Nephron progenitor cell (in vitro differentiated cells): ENCODE measurements around the gene PRAC2.

Experiments
- DNase-seq: peaks from one replicate; pipeline ENCODE4 v3.0.0; 2021
- H3K27ac Mint-ChIP-seq: 2 replicates; pipeline ENCODE4 v1.8.0; 2021; ENCODE audit warnings: mild to moderate bottlenecking, moderate library complexity, mixed read lengths
- H3K27me3 Mint-ChIP-seq: 2 replicates; pipeline ENCODE4 v1.8.0; 2021; ENCODE audit warnings: mild to moderate bottlenecking, low read depth, mixed read lengths; ENCODE audit not compliant: poor library complexity
- H3K36me3 Mint-ChIP-seq: 2 replicates; pipeline ENCODE4 v1.8.0; 2021; ENCODE audit warnings: low read depth, mixed read lengths
- H3K4me1 Mint-ChIP-seq: 2 replicates; pipeline ENCODE4 v1.8.0; 2021; ENCODE audit warnings: mixed read lengths
- H3K4me3 Mint-ChIP-seq: 2 replicates; pipeline ENCODE4 v1.8.0; 2021; ENCODE audit warnings: mild to moderate bottlenecking, moderate library complexity, mixed read lengths
- H3K9me3 Mint-ChIP-seq: 2 replicates; pipeline ENCODE4 v1.8.0; 2021; ENCODE audit warnings: mild to moderate bottlenecking, moderate library complexity, mixed read lengths
- CTCF ChIP-seq: fragments of 200-600 bp; sonication (generic); IDR thresholded peaks from 2 replicates; pipeline ENCODE4 v1.5.0; 2021; ENCODE audit warnings: antibody characterized with exemption

Gene PRAC2

GRCh38 chr17:48722915-48723422 is at the start of gene PRAC2:
PRAC2 (plus strand) TSS chr17:48723185; CDS start chr17:48724411, 1,226 bp downstream.
- Mint-ChIP-seq H3K4me3 (peak within 1 kb of the TSS; percentile 71), H3K9me3 (no peaks in the 10 kb centered on the region), H3K36me3 (no peaks in the 10 kb centered on the region), H3K27ac (no peak within 1 kb of the TSS), H3K4me1 (peaks cover 52% of the 10 kb centered on the region), H3K27me3 (peaks cover 100% of the 10 kb centered on the region)
- no peak for TF ChIP-seq CTCF
- peak; percentile 56 for DNase-seq

GRCh38 chr17:48676963-48677558 is 45.9 kb upstream of the PRAC2 start:
- no peak overlapping the region for H3K4me3 Mint-ChIP-seq
- H3K36me3 Mint-ChIP-seq: peaks cover 47% of the 10 kb centered on the region
- no peaks in the 10 kb centered on the region for H3K9me3 Mint-ChIP-seq
- no peak for DNase-seq
- no peak overlapping the region for H3K27ac Mint-ChIP-seq
- TF ChIP-seq CTCF: no peak
- peaks cover 6% of the 10 kb centered on the region for H3K4me1 Mint-ChIP-seq
- peaks cover 43% of the 10 kb centered on the region for H3K27me3 Mint-ChIP-seq

GRCh38 chr17:48678141-48678971 is 44.6 kb upstream of the PRAC2 start:
- Mint-ChIP-seq H3K36me3 (peaks cover 51% of the 10 kb centered on the region), H3K9me3 (no peaks in the 10 kb centered on the region), H3K4me1 (peaks cover 6% of the 10 kb centered on the region), H3K4me3 (peak overlapping the region; percentile 32), H3K27me3 (peaks cover 41% of the 10 kb centered on the region), H3K27ac (no peak overlapping the region)
- peak; percentile 97 for TF ChIP-seq CTCF
- DNase-seq: peak; percentile 88

- Mint-ChIP-seq H3K4me1 (peaks cover 6% of the 10 kb centered on the region), H3K27me3 (peaks cover 39% of the 10 kb centered on the region), H3K9me3 (no peaks in the 10 kb centered on the region), H3K4me3 (no peak overlapping the region), H3K27ac (no peak overlapping the region), H3K36me3 (peaks cover 51% of the 10 kb centered on the region)
- TF ChIP-seq CTCF: no peak
- no peak for DNase-seq
Observed at GRCh38 chr17:48679385-48680096, 43.4 kb upstream of the PRAC2 start.

GRCh38 chr17:48681609-48682008 is 41.4 kb upstream of the PRAC2 start:
- Mint-ChIP-seq H3K9me3 (no peaks in the 10 kb centered on the region), H3K27me3 (peaks cover 21% of the 10 kb centered on the region), H3K27ac (no peak overlapping the region), H3K4me3 (no peak overlapping the region), H3K36me3 (peaks cover 55% of the 10 kb centered on the region), H3K4me1 (peaks cover 6% of the 10 kb centered on the region)
- DNase-seq: no peak
- TF ChIP-seq CTCF: no peak
